Stomach (tissue), 4 donors: ENCODE measurements around the gene GNAT3.

Experiments used
- EP300 ChIP-seq: sonication (generic); formaldehyde crosslinking; IDR thresholded peaks from one replicate; pipeline ENCODE4 v1.6.1; 2017; ENCODE audit warnings: antibody characterized with exemption
- POLR2AphosphoS5 ChIP-seq, 3 donors: sonication (generic); formaldehyde crosslinking; IDR thresholded peaks; one replicate each; pipeline ENCODE4 v1.6.1; 2016; ENCODE audit warnings: antibody characterized with exemption in 3 of 3

DNA sequence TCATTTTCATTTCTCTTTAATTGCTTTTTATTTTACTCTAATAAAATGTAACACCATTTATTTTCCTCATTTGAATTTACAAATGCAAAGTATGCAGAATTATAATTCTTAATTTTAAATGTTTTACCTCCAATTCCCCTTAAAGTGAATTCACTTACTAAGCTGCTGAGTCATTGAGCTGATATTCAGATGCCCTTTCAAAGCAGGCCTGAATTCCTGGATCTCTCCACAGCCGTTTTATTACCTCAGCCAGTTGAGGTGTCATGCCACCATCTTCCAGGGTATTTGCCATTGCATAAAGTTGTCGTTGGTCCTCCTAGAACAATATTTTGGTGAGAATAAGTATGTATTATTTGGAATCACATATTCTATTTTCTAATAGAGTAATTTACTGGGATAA, 33.2 kb downstream of the GNAT3 start:
- TF ChIP-seq EP300 (no peak), POLR2AphosphoS5 (IDR thresholded peaks at IDR 0.05) (no peak)
